Neuronal stem cell (in vitro differentiated cells): ENCODE data around the gene NCKIPSD.
A peak's percentile ranks its signal among the peaks of the same experiment; 100 is the strongest.

Experiments
- DNase-seq: peaks from one replicate; pipeline ENCODE4 v3.0.0-alpha.2; 2013; ENCODE audit warnings: low spot score
- H2AFZ ChIP-seq: one replicate; pipeline ENCODE4 v1.6.1; 2013; ENCODE audit warnings: mild to moderate bottlenecking, low read length, inconsistent platforms
- H2AK5ac ChIP-seq: 2 replicates; pipeline ENCODE4 v1.6.1; 2013; ENCODE audit warnings: low read depth, mild to moderate bottlenecking, inconsistent platforms, low read length, moderate library complexity, mixed read lengths
- H2BK120ac ChIP-seq: 2 replicates; pipeline ENCODE4 v1.6.1; 2013; ENCODE audit warnings: low read depth, mild to moderate bottlenecking, inconsistent platforms, low read length, moderate library complexity, mixed read lengths
- H2BK12ac ChIP-seq: one replicate; pipeline ENCODE4 v1.6.1; 2013; ENCODE audit warnings: low read length, inconsistent platforms
- H2BK15ac ChIP-seq: 2 replicates; pipeline ENCODE4 v1.6.1; 2013; ENCODE audit warnings: mild to moderate bottlenecking, low read length, inconsistent platforms, mixed read lengths
- H2BK5ac ChIP-seq: one replicate; pipeline ENCODE4 v1.6.1; 2013; ENCODE audit warnings: inconsistent platforms, mild to moderate bottlenecking, low read length, moderate library complexity
- H3K14ac ChIP-seq: one replicate; pipeline ENCODE4 v1.6.1; 2013; ENCODE audit warnings: low read length, inconsistent platforms
- H3K18ac ChIP-seq: 2 replicates; pipeline ENCODE4 v1.6.1; 2013; ENCODE audit warnings: low read length, inconsistent platforms
- H3K23ac ChIP-seq: 2 replicates; pipeline ENCODE4 v1.6.1; 2013; ENCODE audit warnings: low read depth, mild to moderate bottlenecking, mixed read lengths, low read length, inconsistent platforms; ENCODE audit not compliant: poor library complexity
- H3K27ac ChIP-seq: replicated peaks from 3 replicates; pipeline ENCODE4 v1.5.1; 2013; ENCODE audit warnings: low read length, inconsistent platforms
- H3K27me3 ChIP-seq, 3 experiments: 2 replicates each; pipeline ENCODE4 v1.6.1; 2013; ENCODE audit warnings: low read length in 3 of 3, mild to moderate bottlenecking in 2 of 3, inconsistent platforms in 1 of 3, low read depth in 1 of 3, mixed read lengths in 1 of 3, moderate library complexity in 1 of 3; ENCODE audit not compliant: control insufficient read depth in 3 of 3, insufficient read depth in 3 of 3
- H3K36me3 ChIP-seq, 2 donors: replicated peaks in 1 of 2; 2 replicates each; pipeline ENCODE4 v1.6.1; 2013; ENCODE audit warnings: low read length in 2 of 2; ENCODE audit not compliant: control insufficient read depth in 2 of 2, insufficient read depth in 2 of 2
- H3K4ac ChIP-seq: 2 replicates; pipeline ENCODE4 v1.6.1; 2013; ENCODE audit warnings: inconsistent platforms, mild to moderate bottlenecking, low read length, moderate library complexity
- H3K4me1 ChIP-seq, 2 donors: 1 replicate in 1 of 2; 2 replicates in 1 of 2; pipeline ENCODE4 v1.6.1; 2013; ENCODE audit warnings: low read length in 2 of 2, low read depth in 1 of 2; ENCODE audit not compliant: control insufficient read depth in 2 of 2, insufficient read depth in 1 of 2
- H3K4me2 ChIP-seq: one replicate; pipeline ENCODE4 v1.6.1; 2013; ENCODE audit warnings: mild to moderate bottlenecking, low read length, inconsistent platforms; ENCODE audit not compliant: insufficient read depth, poor library complexity, severe bottlenecking
- H3K4me3 ChIP-seq, 2 donors: 2 replicates each; pipeline ENCODE4 v1.5.1; 2013; ENCODE audit warnings: low read length in 2 of 2, mild to moderate bottlenecking in 2 of 2, inconsistent platforms in 1 of 2, moderate library complexity in 1 of 2
- H3K79me1 ChIP-seq: one replicate; pipeline ENCODE4 v1.6.1; 2013; ENCODE audit warnings: low read depth, mild to moderate bottlenecking, inconsistent platforms, low read length, moderate library complexity
- H3K9ac ChIP-seq: one replicate; pipeline ENCODE4 v1.6.1; 2013; ENCODE audit warnings: mild to moderate bottlenecking, low read depth, low read length, inconsistent platforms; ENCODE audit not compliant: poor library complexity
- H3K9me3 ChIP-seq, 2 donors: replicated peaks in 1 of 2; 2 replicates each; pipeline versions ENCODE3 to v1.6.1; 2013; ENCODE audit warnings: low read length in 2 of 2, mild to moderate bottlenecking in 2 of 2, inconsistent platforms in 1 of 2, low read depth in 1 of 2, mixed read lengths in 1 of 2, moderate library complexity in 1 of 2; ENCODE audit not compliant: control insufficient read depth in 2 of 2, insufficient read depth in 1 of 2
- H4K8ac ChIP-seq: one replicate; pipeline ENCODE4 v1.6.1; 2013; ENCODE audit warnings: low read depth, mild to moderate bottlenecking, inconsistent platforms, low read length, moderate library complexity
- H4K91ac ChIP-seq: one replicate; pipeline ENCODE4 v1.6.1; 2013; ENCODE audit warnings: low read length, low read depth, mild to moderate bottlenecking, inconsistent platforms; ENCODE audit not compliant: poor library complexity
- WGBS, 2 donors: extraction: QIAGEN DNeasy Blood & Tissue Kit; methylation state at CpG; one replicate each; pipeline ENCODE4 v1.1.7; 2013; ENCODE audit warnings: missing lambda C conversion rate in 2 of 2, mixed read lengths in 1 of 2; ENCODE audit not compliant: insufficient read length in 2 of 2, insufficient replicate concordance in 1 of 2; ENCODE audit errors: extremely low coverage in 2 of 2; 5-methylcytosine and 5-hydroxymethylcytosine counted together

NCKIPSD gene

GRCh38 chr3:48672522-48672921, 13.2 kb downstream of the NCKIPSD start:
- no peaks in the 10 kb centered on the region for H3K27me3 ChIP-seq

GRCh38 chr3:48664929-48665328, 20.8 kb downstream of the NCKIPSD start:
- H3K27ac ChIP-seq = peak overlapping the region; percentile 49
- no peak overlapping the region for H2BK120ac ChIP-seq

More at GRCh38 chr3:48672522-48672921, 13.2 kb downstream of the NCKIPSD start:
- no CpG with 5 or more reads among the region's 1 CpG for WGBS, 2 donors
- Histone ChIP-seq H3K9ac (no peak overlapping the region), H3K36me3 (peaks cover 33 to 60% of the 10 kb centered on the region in 2 donors), H3K14ac (no peak overlapping the region), H3K79me1 (no peaks in the 10 kb centered on the region), H2AFZ (no peak overlapping the region), H3K4me2 (no peak overlapping the region), H3K4ac (no peak overlapping the region), H2BK15ac (no peak overlapping the region), H2BK12ac (no peak overlapping the region), H3K23ac (no peak overlapping the region), H2AK5ac (no peak overlapping the region), H3K9me3 (peaks cover 0 to 2% of the 10 kb centered on the region in 2 donors), H2BK5ac (no peak overlapping the region), H3K4me3 (no peak overlapping the region), H3K27ac (no peak overlapping the region), H4K8ac (no peak overlapping the region), H3K18ac (no peak overlapping the region), H4K91ac (no peak overlapping the region), H3K4me1 (no peaks in the 10 kb centered on the region), H2BK120ac (no peak overlapping the region)
- no peak for DNase-seq

DNA sequence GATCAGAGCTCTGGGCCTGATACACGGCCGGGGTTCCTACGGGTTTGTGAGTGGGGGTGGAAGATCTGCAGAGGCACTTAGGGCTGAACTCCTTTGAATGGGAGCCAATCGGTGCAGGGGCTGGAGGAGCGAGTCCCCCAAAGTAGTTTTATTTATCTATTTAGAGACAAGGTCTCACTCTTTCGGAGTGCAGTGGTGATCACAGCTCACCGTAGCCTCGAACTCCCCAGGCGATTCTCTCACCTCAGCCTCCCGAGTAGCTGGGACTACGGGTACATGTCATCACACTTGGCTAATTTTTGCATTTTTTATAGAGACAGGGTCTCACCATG, 21.4 kb downstream of the NCKIPSD start:
- peak overlapping the region in 1 of 2 donors; percentile 79 for H3K4me3 ChIP-seq
- no peak overlapping the region for H2BK12ac ChIP-seq
- H4K8ac ChIP-seq = no peak overlapping the region
- no peak overlapping the region for H2BK15ac ChIP-seq
- H3K4me2 ChIP-seq = no peak overlapping the region
- WGBS, 2 donors = no CpG with 5 or more reads among the region's 11 CpGs
- H3K27me3 ChIP-seq = no peaks in the 10 kb centered on the region
- no peak overlapping the region for H3K9ac ChIP-seq
- H2AK5ac ChIP-seq = peak overlapping the region; percentile 66
- H3K9me3 ChIP-seq = peaks cover 6 to 17% of the 10 kb centered on the region in 2 donors
- H3K23ac ChIP-seq = no peak overlapping the region
- no peak overlapping the region for H3K4ac ChIP-seq
- peaks cover 5% of the 10 kb centered on the region in 2 donors for H3K4me1 ChIP-seq
- H3K27ac ChIP-seq = peak overlapping the region; percentile 20
- no peak overlapping the region for H3K18ac ChIP-seq
- no peak for DNase-seq
- H2AFZ ChIP-seq = peak overlapping the region; percentile 93
- peaks cover 1% of the 10 kb centered on the region for H3K79me1 ChIP-seq
- peaks cover 24 to 42% of the 10 kb centered on the region in 2 donors for H3K36me3 ChIP-seq
- no peak overlapping the region for H4K91ac ChIP-seq
- H3K14ac ChIP-seq = no peak overlapping the region
- no peak overlapping the region for H2BK120ac ChIP-seq
- no peak overlapping the region for H2BK5ac ChIP-seq

More at GRCh38 chr3:48664929-48665328, 20.8 kb downstream of the NCKIPSD start:
- no peak overlapping the region for H3K4ac ChIP-seq
- H3K14ac ChIP-seq = no peak overlapping the region
- DNase-seq = no peak
- peak overlapping the region; percentile 70 for H3K9ac ChIP-seq
- H3K79me1 ChIP-seq = peaks cover 1% of the 10 kb centered on the region
- H3K4me3 ChIP-seq = no peak overlapping the region
- H3K23ac ChIP-seq = no peak overlapping the region
- peak overlapping the region; percentile 66 for H2AK5ac ChIP-seq
- no peak overlapping the region for H3K18ac ChIP-seq
- H3K4me1 ChIP-seq = peaks cover 5% of the 10 kb centered on the region in 2 donors
- no peaks in the 10 kb centered on the region for H3K27me3 ChIP-seq
- peaks cover 6 to 13% of the 10 kb centered on the region in 2 donors for H3K9me3 ChIP-seq
- no peak overlapping the region for H4K91ac ChIP-seq
- H4K8ac ChIP-seq = no peak overlapping the region
- no peak overlapping the region for H2BK12ac ChIP-seq
- no CpG with 5 or more reads among the region's 4 CpGs for WGBS, 2 donors
- no peak overlapping the region for H2BK15ac ChIP-seq
- peak overlapping the region; percentile 60 for H2BK5ac ChIP-seq
- H3K4me2 ChIP-seq = no peak overlapping the region
- H3K36me3 ChIP-seq = peaks cover 18 to 42% of the 10 kb centered on the region in 2 donors
- H2AFZ ChIP-seq = no peak overlapping the region

DNA sequence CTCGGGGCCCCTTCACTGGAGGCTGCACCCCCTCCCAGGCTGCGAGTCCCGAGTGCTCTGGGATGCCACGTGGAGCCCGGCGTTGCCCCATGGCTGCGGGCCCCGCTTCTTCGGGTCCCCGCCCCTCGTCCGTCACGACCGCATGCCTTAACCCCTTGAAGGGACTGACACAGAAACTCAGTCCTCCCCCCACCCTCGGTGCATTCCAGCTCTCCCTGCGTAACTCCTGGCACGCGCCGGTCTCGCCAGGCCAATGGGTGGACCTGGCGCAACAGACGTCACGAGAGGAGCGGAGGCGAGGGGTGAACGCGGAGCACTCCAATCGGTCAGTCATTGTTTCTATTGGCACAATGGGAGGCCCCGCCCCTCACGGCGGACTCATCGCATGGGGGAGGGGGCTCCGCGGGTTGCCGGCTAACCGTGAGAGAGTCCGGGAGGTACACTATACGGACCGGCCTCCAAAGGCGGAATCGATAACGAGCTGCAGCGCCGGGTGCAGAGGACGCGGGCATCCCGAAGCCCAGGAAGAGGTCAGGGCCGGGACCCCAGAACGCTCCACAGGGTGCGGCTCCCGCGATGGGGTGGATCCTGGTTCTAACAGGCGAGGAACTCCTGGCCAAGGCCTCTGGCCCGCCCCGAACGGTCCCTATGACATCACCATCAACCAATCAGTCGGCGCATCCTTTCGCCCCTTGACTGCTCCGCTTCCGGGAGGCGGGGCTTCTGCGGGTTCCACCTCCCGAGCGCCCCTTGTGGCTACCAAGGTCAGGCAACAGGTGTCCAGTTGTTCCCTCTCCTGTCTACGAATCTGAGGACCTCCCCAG, 22.0 kb downstream of the NCKIPSD start:
- peak overlapping the region; percentile 38 for H2BK120ac ChIP-seq
- peaks cover 5% of the 10 kb centered on the region in 2 donors for H3K4me1 ChIP-seq
- peaks cover 28 to 48% of the 10 kb centered on the region in 2 donors for H3K36me3 ChIP-seq
- H3K4ac ChIP-seq = no peak overlapping the region
- H3K79me1 ChIP-seq = peaks cover 1% of the 10 kb centered on the region
- H3K4me3 ChIP-seq = peak overlapping the region; percentile 79 to 85
- H3K4me2 ChIP-seq = peak overlapping the region; percentile 94
- H3K27ac ChIP-seq = peak overlapping the region; percentile 99
- peak overlapping the region; percentile 93 for H2AFZ ChIP-seq
- peak overlapping the region; percentile 83 for H2BK15ac ChIP-seq
- WGBS, 2 donors = no CpG with 5 or more reads among the region's 66 CpGs
- peaks cover 6 to 22% of the 10 kb centered on the region in 2 donors for H3K9me3 ChIP-seq
- H4K91ac ChIP-seq = no peak overlapping the region
- H3K23ac ChIP-seq = peak overlapping the region; percentile 87
- no peak overlapping the region for H2BK12ac ChIP-seq
- H3K9ac ChIP-seq = peak overlapping the region; percentile 89
- H3K14ac ChIP-seq = peak overlapping the region; percentile 39
- peak; percentile 99 for DNase-seq
- no peak overlapping the region for H4K8ac ChIP-seq
- H3K27me3 ChIP-seq = no peaks in the 10 kb centered on the region
- peak overlapping the region; percentile 7 for H2BK5ac ChIP-seq
- H2AK5ac ChIP-seq = peak overlapping the region; percentile 63
- H3K18ac ChIP-seq = peak overlapping the region; percentile 98
